ENCODE results near the gene ISG20. TPM values are rescaled to one million over a fixed set of nuclear protein-coding genes. Genes with fewer than 3 reads are reported as not detected.

The ISG20 gene
- total and polyA plus RNA-seq, 2 of the 8 experiments (the other 6 are each of a cell fraction or from before 2014, with no cell fraction given), result 2.9 to 5.2 TPM

- no peak overlapping the region for H4K91ac ChIP-seq (replicated peaks; ENCODE audit: insufficient read length, low read length)
- no peaks in the 10 kb centered on the region for H3K23me2 ChIP-seq (ENCODE audit: low read depth, low read length)
- H3K4me3 ChIP-seq (ENCODE audit: extremely low read depth in 1 of 4, insufficient read depth in 2 of 4, low read depth in 3 of 4, low read length in 4 of 4), result no peak overlapping the region
- no peak overlapping the region for H3K56ac ChIP-seq (replicated peaks; ENCODE audit: insufficient read length, low read depth, low read length)
- no peak overlapping the region for H2BK12ac ChIP-seq (ENCODE audit: low read depth, low read length)
- H4K20me1 ChIP-seq (replicated peaks in 1 of 2; ENCODE audit: control insufficient read depth in 1 of 2, insufficient read depth in 2 of 2, low read length in 2 of 2), result peaks cover 56% of the 10 kb centered on the region in 2 experiments
- H2BK120ac ChIP-seq (replicated peaks; ENCODE audit: low read depth, low read length), result no peak overlapping the region
- WGBS, 2 experiments (ENCODE audit: extremely low coverage in 1 of 2, insufficient coverage in 1 of 2, insufficient read length in 1 of 2, insufficient replicate concordance in 2 of 2, low coverage in 1 of 2, low lambda C conversion rate in 2 of 2, missing lambda C conversion rate in 1 of 2), result 93% methylated on average over 7 of the region's 7 CpGs; no CpG with 5 or more reads in 1 of the 2 experiments
- no peak overlapping the region for H4K5ac ChIP-seq (ENCODE audit: insufficient read length, low read depth, low read length)
- no peak overlapping the region for H2BK15ac ChIP-seq (ENCODE audit: low read length)
- TF ChIP-seq POLR2AphosphoS5 (IDR thresholded peaks at IDR 0.05; ENCODE audit: low read depth, low read length), result peak; percentile 8; the same call in 1 of the 2 replicates
- no peak for TF ChIP-seq KDM4A (IDR thresholded peaks at IDR 0.05; ENCODE audit: low read depth, low read length, severe bottlenecking)
- peak in 1 of 2 experiments; percentile 13; a peak in 1 of 3 replicates for TF ChIP-seq POLR2A (IDR thresholded peaks at IDR 0.05; ENCODE audit: control extremely low read depth in 1 of 2, low read depth in 2 of 2, low read length in 2 of 2)
- no peak for TF ChIP-seq NRF1 (IDR thresholded peaks at IDR 0.05; ENCODE audit: low read depth, low read length)
- no peak overlapping the region for H4K8ac ChIP-seq (ENCODE audit: extremely low read depth, insufficient read depth, low read length)
- no peak overlapping the region for H3K27ac ChIP-seq (ENCODE audit: low read depth, low read length)
- no peak overlapping the region for H2AFZ ChIP-seq (ENCODE audit: low read length)
- no peak for FAIRE-seq
- no peak overlapping the region for H2BK5ac ChIP-seq (ENCODE audit: low read depth, low read length)
- POLR2A ChIA-PET (ENCODE audit: partially characterized antibody), result interaction anchor here (5.8 to 7.5 kb wide), 3 partner anchors 6 to 16 kb away, joined by 38 to 61 read pairs (median 52); partner anchors contain the start of gene AEN
- no peak overlapping the region for H3K9ac ChIP-seq (replicated peaks in 1 of 4; ENCODE audit: extremely low read depth in 1 of 4, low read depth in 3 of 4, low read length in 3 of 4)
- peaks cover 21 to 39% of the 10 kb centered on the region in 2 experiments for H3K79me2 ChIP-seq (ENCODE audit: control insufficient read depth in 1 of 2, insufficient read depth in 2 of 2, low read length in 2 of 2)
- peaks cover 0 to 5% (median 3%) of the 10 kb centered on the region in 4 experiments; a peak in 5 of 7 replicates for H3K4me1 ChIP-seq (replicated peaks in 1 of 4; ENCODE audit: control insufficient read depth in 3 of 4, insufficient read depth in 4 of 4, low read length in 3 of 4)
- H3K4ac ChIP-seq (replicated peaks; ENCODE audit: insufficient read length, low read depth, low read length), result no peak overlapping the region
- H3K4me2 ChIP-seq (ENCODE audit: insufficient read depth in 1 of 2, low read depth in 2 of 2, low read length in 2 of 2), result no peak overlapping the region
- H2AK5ac ChIP-seq (ENCODE audit: low read depth, low read length), result no peak overlapping the region
- H3K14ac ChIP-seq (ENCODE audit: insufficient read length), result no peak overlapping the region
- no peaks in the 10 kb centered on the region for H3K9me3 ChIP-seq (ENCODE audit: insufficient read depth in 2 of 2, low read depth in 1 of 2, low read length in 1 of 2)
- CTCF ChIA-PET (ENCODE audit: partially characterized antibody), result interaction anchor here (0.8 to 2.2 kb wide), 10 partner anchors 8 to 206 kb away, joined by 3 to 9 read pairs (median 3); partner anchors contain the start of gene ISG20
- H3K23ac ChIP-seq (ENCODE audit: insufficient read length), result no peak overlapping the region
- no peak for DNase-seq (ENCODE audit: low read depth in 1 of 2, low spot score in 2 of 2)
- no peak overlapping the region for H2BK20ac ChIP-seq (ENCODE audit: low read length)
- H3K18ac ChIP-seq (ENCODE audit: extremely low read depth, low read length), result no peak overlapping the region
- H3K36me3 ChIP-seq (ENCODE audit: control insufficient read depth in 2 of 4, insufficient read depth in 4 of 4, low read length in 3 of 4), result peaks cover 50 to 84% (median 63%) of the 10 kb centered on the region in 4 experiments
- peaks cover 28% of the 10 kb centered on the region; the same call in 1 of the 2 replicates for H3K79me1 ChIP-seq (ENCODE audit: low read depth, low read length)
- no peaks in the 10 kb centered on the region for H3K27me3 ChIP-seq (replicated peaks in 1 of 4; ENCODE audit: control insufficient read depth in 3 of 4, extremely low read depth in 1 of 4, insufficient read depth in 3 of 4, low read length in 3 of 4)
These were observed 7.9 kb upstream of the ISG20 start for GRCh38 chr15:88630798-88631463.
